HepG2 (cell line): ENCODE data around the gene IMPDH2. TPM values are rescaled to one million over a fixed set of nuclear protein-coding genes. Genes with fewer than 3 reads are reported as not detected.

ENCODE experiments used
- BCL6 ChIP-seq: IDR thresholded peaks from 2 replicates; pipeline ENCODE4 v1.6.1; 2016; ENCODE audit warnings: missing genetic modification reagents, missing compliant biosample characterization
- DBP ChIP-seq: sonication (generic); formaldehyde crosslinking; IDR thresholded peaks from 2 replicates; pipeline ENCODE4 v1.4.0; 2020; ENCODE audit warnings: missing genetic modification reagents; ENCODE audit errors: not compliant biosample characterization
- NKX3-1 ChIP-seq: sonication (generic); formaldehyde crosslinking; IDR thresholded peaks from 2 replicates; pipeline ENCODE4 v1.5.0; 2020; ENCODE audit warnings: missing genetic modification reagents
- NONO ChIP-seq, 2 experiments: fragments of 450-650 bp in 1 of 2; sonication (generic) in 1 of 2; formaldehyde crosslinking in 1 of 2; IDR thresholded peaks in 1 of 2; conservative IDR thresholded peaks in 1 of 2; 2 replicates each; pipeline versions ENCODE4 v1.6.1 to v1.8.0; 2017 to 2022; ENCODE audit warnings: mild to moderate bottlenecking in 1 of 2, missing genetic modification reagents in 1 of 2, moderate library complexity in 1 of 2
- PPARG ChIP-seq: conservative IDR thresholded peaks from 2 replicates; pipeline ENCODE4 v1.6.1; 2016; ENCODE audit warnings: missing biosample characterization, missing genetic modification reagents
- RARA ChIP-seq: IDR thresholded peaks from 2 replicates; pipeline ENCODE4 v1.6.1; 2016; ENCODE audit warnings: missing genetic modification reagents, missing compliant biosample characterization
- SRF ChIP-seq: IDR thresholded peaks from 2 replicates; pipeline ENCODE4 v1.6.1; 2011; ENCODE audit warnings: mild to moderate bottlenecking, low read depth, low read length, moderate library complexity
- THAP9 ChIP-seq: sonication (generic); formaldehyde crosslinking; IDR thresholded peaks from 2 replicates; pipeline ENCODE4; 2020; ENCODE audit warnings: missing genetic modification reagents, mild to moderate bottlenecking, borderline replicate concordance
- YEATS4 ChIP-seq: sonication (generic); formaldehyde crosslinking; IDR thresholded peaks from 2 replicates; pipeline ENCODE4 v1.4.0; 2020; ENCODE audit warnings: missing genetic modification reagents, borderline replicate concordance
- ZFP91 ChIP-seq: sonication (generic); formaldehyde crosslinking; IDR thresholded peaks from 2 replicates; pipeline ENCODE4 v1.9.0; 2022; ENCODE audit warnings: missing genetic modification reagents, mild to moderate bottlenecking, borderline replicate concordance
- ZMYM2 ChIP-seq: sonication (generic); formaldehyde crosslinking; IDR thresholded peaks from 2 replicates; pipeline ENCODE4 v1.8.0; 2022; ENCODE audit warnings: mild to moderate bottlenecking, missing genetic modification reagents
- ZMYM4 ChIP-seq: sonication (generic); formaldehyde crosslinking; IDR thresholded peaks from 2 replicates; pipeline ENCODE4 v1.8.1; 2023; ENCODE audit warnings: mild to moderate bottlenecking, missing genetic modification reagents
- ZNF34 ChIP-seq: sonication (generic); formaldehyde crosslinking; IDR thresholded peaks from 2 replicates; pipeline ENCODE4 v1.4.0; 2020; ENCODE audit warnings: mild to moderate bottlenecking, missing genetic modification reagents, borderline replicate concordance
- ZNF800 ChIP-seq: sonication (generic); formaldehyde crosslinking; IDR thresholded peaks from 2 replicates; pipeline ENCODE4 v1.4.0; 2020; ENCODE audit warnings: missing genetic modification reagents
- polyA plus RNA-seq, 8 experiments: library from polyadenylated mRNA; depleted of rRNA in 3 of 8; stranded (reverse) in 7 of 8; unstranded in 1 of 8; fragments of >200 nt; fragmentation: Illumina TruSeq in 4 of 8; extraction: Trizol in 4 of 8; gene quantifications; 2 replicates each; pipeline versions ENCODE4 v1.2.1 to v1.2.3, GENCODE V29; 2011 to 2016; ENCODE audit warnings: low read depth in 4 of 8, missing spikeins in 1 of 8, mixed read lengths in 1 of 8; ENCODE audit not compliant: insufficient read depth in 1 of 8
- total RNA-seq, 5 experiments: library from RNA; depleted of rRNA; stranded (reverse); fragments of >200 nt; fragmentation: Illumina TruSeq; extraction: Trizol; gene quantifications; 2 replicates each; pipeline ENCODE4 v1.2.3, GENCODE V29; 2016; ENCODE audit warnings: low read depth in 1 of 5
- TF ChIP-seq, protein P1 (sequence below): sonication (generic); formaldehyde crosslinking; IDR thresholded peaks from 2 replicates; pipeline ENCODE4 v1.4.0; 2020; ENCODE audit warnings: missing genetic modification reagents, mild to moderate bottlenecking, borderline replicate concordance

IMPDH2 gene
- total and polyA plus RNA-seq, 2 of the 13 experiments (the other 11 are each of a cell fraction or from before 2014, with no cell fraction given) = 248 to 260 TPM

- TF ChIP-seq THAP9 (CRISPR knock-in tag) = peak; percentile 82
- peak; percentile 24; the same call in 1 of the 2 replicates for TF ChIP-seq ZFP91 (CRISPR knock-in tag)
- peak; percentile 81; the same call in 1 of the 2 replicates for TF ChIP-seq ZNF800
- 0 out of 2 replicates have a peak, but pooled peaks have one; percentile 68 for TF ChIP-seq ZNF34
- no peak for TF ChIP-seq NONO (IDR thresholded peaks at IDR 0.05)
- peak; percentile 84 for TF ChIP-seq NONO (CRISPR knock-in tag; conservative IDR thresholded peaks at IDR 0.05)
- TF ChIP-seq, protein P1, sequence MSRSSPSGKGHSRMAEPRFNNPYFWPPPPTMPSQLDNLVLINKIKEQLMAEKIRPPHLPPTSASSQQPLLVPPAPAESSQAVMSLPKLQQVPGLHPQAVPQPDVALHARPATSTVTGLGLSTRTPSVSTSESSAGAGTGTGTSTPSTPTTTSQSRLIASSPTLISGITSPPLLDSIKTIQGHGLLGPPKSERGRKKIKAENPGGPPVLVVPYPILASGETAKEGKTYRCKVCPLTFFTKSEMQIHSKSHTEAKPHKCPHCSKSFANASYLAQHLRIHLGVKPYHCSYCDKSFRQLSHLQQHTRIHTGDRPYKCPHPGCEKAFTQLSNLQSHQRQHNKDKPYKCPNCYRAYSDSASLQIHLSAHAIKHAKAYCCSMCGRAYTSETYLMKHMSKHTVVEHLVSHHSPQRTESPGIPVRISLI (CRISPR knock-in tag) = no peak
- peak; percentile 22; the same call in 1 of the 2 replicates for TF ChIP-seq PPARG (CRISPR knock-in tag)
- TF ChIP-seq ZMYM4 (CRISPR knock-in tag) = peak; percentile 92
- peak; percentile 70 for TF ChIP-seq BCL6 (CRISPR knock-in tag)
- no peak for TF ChIP-seq DBP (CRISPR knock-in tag)
- TF ChIP-seq YEATS4 = peak; percentile 85
- peak; percentile 42; the same call in 1 of the 2 replicates for TF ChIP-seq NKX3-1 (CRISPR knock-in tag)
- TF ChIP-seq ZMYM2 (CRISPR knock-in tag) = no peak
- TF ChIP-seq SRF = no peak
- 0 out of 2 replicates have a peak, but pooled peaks have one; percentile 12 for TF ChIP-seq RARA (CRISPR knock-in tag)
Measured at GRCh38 chr3:49007068-49007770, 22.0 kb downstream of the IMPDH2 start, which contains the start of gene WDR6 (continued).
